CD4-positive, CD25-positive, alpha-beta regulatory T cell (primary cell): ENCODE results near the gene PLPP7. TPM values are rescaled to one million over a fixed set of nuclear protein-coding genes. Genes with fewer than 3 reads are reported as not detected.

Experiments used
- ATAC-seq, 2 donors: fragments of 150-1000 bp; cut with Tn5 transposase; one replicate each; pipeline ENCODE4 v1.10.0; 2021; ENCODE audit warnings: low read depth in 2 of 2, moderate number of reproducible peaks in 2 of 2, moderate library complexity in 1 of 2
- DNase-seq, 3 donors: peaks; one replicate each; pipeline versions ENCODE4 v3.0.0 to v3.0.0-alpha.2; 2012 to 2022; ENCODE audit warnings: mixed read lengths in 1 of 3
- H3K27ac ChIP-seq: one replicate; pipeline ENCODE4 v1.7.0; 2013; ENCODE audit warnings: mild to moderate bottlenecking, low read length; ENCODE audit not compliant: insufficient read depth, poor library complexity, severe bottlenecking
- H3K27me3 ChIP-seq: one replicate; pipeline ENCODE4 v1.7.0; 2013; ENCODE audit warnings: low read length; ENCODE audit not compliant: control insufficient read depth, insufficient read depth
- H3K36me3 ChIP-seq: one replicate; pipeline ENCODE4 v1.7.0; 2013; ENCODE audit warnings: mild to moderate bottlenecking, low read length, moderate library complexity; ENCODE audit not compliant: control insufficient read depth, insufficient read depth
- H3K4me1 ChIP-seq: 2 replicates; pipeline ENCODE4 v1.7.0; 2013; ENCODE audit warnings: mild to moderate bottlenecking, low read length; ENCODE audit not compliant: insufficient read depth, control insufficient read depth, poor library complexity, severe bottlenecking
- H3K4me3 ChIP-seq: one replicate; pipeline ENCODE4 v1.7.0; 2013; ENCODE audit warnings: low read depth, mild to moderate bottlenecking, low read length, moderate library complexity
- H3K9me3 ChIP-seq, 2 experiments: 1 replicate in 1 of 2; 2 replicates in 1 of 2; pipeline ENCODE4 v1.7.0; 2013; ENCODE audit warnings: low read length in 2 of 2, mild to moderate bottlenecking in 1 of 2, moderate library complexity in 1 of 2; ENCODE audit not compliant: control insufficient read depth in 2 of 2
- H3K27ac Mint-ChIP-seq, 3 donors: one replicate each; pipeline ENCODE4 v1.8.0; 2020 to 2022; ENCODE audit warnings: mild to moderate bottlenecking in 3 of 3, mixed read lengths in 3 of 3, moderate library complexity in 2 of 3
- H3K27me3 Mint-ChIP-seq: one replicate; pipeline ENCODE4 v1.8.0; 2022; ENCODE audit warnings: mild to moderate bottlenecking, mixed read lengths
- H3K36me3 Mint-ChIP-seq: one replicate; pipeline ENCODE4 v1.8.0; 2020; ENCODE audit warnings: mixed read lengths
- H3K4me1 Mint-ChIP-seq, 4 donors: one replicate each; pipeline ENCODE4 v1.8.0; 2020 to 2022; ENCODE audit warnings: mixed read lengths in 4 of 4, mild to moderate bottlenecking in 1 of 4
- H3K4me3 Mint-ChIP-seq, 4 donors: one replicate each; pipeline ENCODE4 v1.8.0; 2020 to 2022; ENCODE audit warnings: mild to moderate bottlenecking in 4 of 4, mixed read lengths in 4 of 4, moderate library complexity in 3 of 4
- H3K9me3 Mint-ChIP-seq, 7 donors: one replicate each; pipeline ENCODE4 v1.8.0; 2020 to 2022; ENCODE audit warnings: mixed read lengths in 7 of 7, mild to moderate bottlenecking in 3 of 7, moderate library complexity in 2 of 7
- polyA plus RNA-seq, 4 donors: library from polyadenylated mRNA; unstranded; fragments of 300-500 nt; fragmentation: Illumina TruSeq; gene quantifications; one replicate each; pipeline ENCODE4 v1.2.3, GENCODE V29; 2021
- total RNA-seq: library from RNA; stranded (reverse); gene quantifications from one replicate; pipeline ENCODE4 v1.2.3, GENCODE V29; 2022

The PLPP7 gene
- total and polyA plus RNA-seq, 5 donors from 2014 or later = not detected

- no peak for DNase-seq
- Mint-ChIP-seq H3K27me3 (no peaks in the 10 kb centered on the region), H3K4me3 (peak overlapping the region; percentile 92 to 100 (median 94)), H3K27ac (peak overlapping the region; percentile 96 to 100 (median 99)), H3K9me3 (peaks cover 0 to 2% (median 0%) of the 10 kb centered on the region in 7 donors), H3K36me3 (peaks cover 7% of the 10 kb centered on the region), H3K4me1 (peaks cover 6 to 85% (median 34%) of the 10 kb centered on the region in 4 donors)
- H3K4me1 ChIP-seq = peaks cover 87% of the 10 kb centered on the region
- H3K27me3 ChIP-seq = no peaks in the 10 kb centered on the region
- no peaks in the 10 kb centered on the region for H3K9me3 ChIP-seq
- H3K27ac ChIP-seq = peak overlapping the region; percentile 90
- peak in 1 of 2 donors; percentile 2 for ATAC-seq
- H3K4me3 ChIP-seq = peak overlapping the region; percentile 81
- peaks cover 23% of the 10 kb centered on the region for H3K36me3 ChIP-seq
Measured at GRCh38 chr9:131255676-131256197, 33.8 kb upstream of the PLPP7 start.

DNA sequence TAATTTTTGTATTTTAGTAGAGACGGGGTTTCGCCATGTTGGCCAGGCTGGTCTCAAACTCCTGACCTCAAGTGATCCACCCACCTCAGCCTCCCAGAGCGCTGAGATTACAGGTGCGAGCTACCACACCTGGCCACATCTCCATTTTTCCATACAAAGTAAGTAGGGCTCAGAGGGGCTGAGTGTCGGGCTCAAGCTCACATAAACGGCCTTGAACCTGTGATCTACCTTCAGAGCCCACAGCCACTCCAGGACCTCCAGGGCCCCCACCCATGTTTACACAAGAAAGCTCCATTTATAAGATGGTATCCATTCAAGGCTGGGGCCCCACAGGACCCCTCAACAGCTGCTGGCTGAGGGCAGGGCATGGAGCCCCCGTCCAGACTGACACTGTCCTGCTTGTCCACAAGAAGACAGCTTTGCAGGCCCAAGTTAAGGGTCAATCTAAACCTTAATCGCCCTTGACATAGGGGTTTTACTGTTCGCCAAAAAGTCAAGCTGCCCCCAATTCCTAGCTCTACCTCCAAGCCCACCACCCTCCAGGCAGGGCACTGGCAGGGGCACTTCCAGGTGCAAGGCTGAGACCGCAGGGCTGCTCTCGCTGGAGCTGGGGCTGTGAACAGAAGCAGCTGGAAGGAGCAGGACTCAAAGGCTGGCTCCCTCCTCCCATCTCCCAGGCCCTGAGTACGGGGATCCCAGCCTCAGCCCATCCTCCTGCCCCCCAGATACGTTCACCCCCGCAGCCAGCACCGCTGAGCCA is 32.1 kb upstream of the PLPP7 start:
- no peaks in the 10 kb centered on the region for H3K27me3 ChIP-seq
- Mint-ChIP-seq H3K27me3 (no peaks in the 10 kb centered on the region), H3K9me3 (peaks cover 0 to 2% (median 0%) of the 10 kb centered on the region in 7 donors), H3K4me1 (peaks cover 7 to 86% (median 33%) of the 10 kb centered on the region in 4 donors), H3K27ac (peak overlapping the region; percentile 96 to 100 (median 99)), H3K36me3 (peaks cover 13% of the 10 kb centered on the region), H3K4me3 (peak overlapping the region; percentile 38 to 93 (median 84))
- no peaks in the 10 kb centered on the region for H3K9me3 ChIP-seq
- no peak overlapping the region for H3K4me3 ChIP-seq
- peaks cover 90% of the 10 kb centered on the region for H3K4me1 ChIP-seq
- DNase-seq (no peak), ATAC-seq (no peak)
- peaks cover 38% of the 10 kb centered on the region for H3K36me3 ChIP-seq
- peak overlapping the region; percentile 90 for H3K27ac ChIP-seq

DNA sequence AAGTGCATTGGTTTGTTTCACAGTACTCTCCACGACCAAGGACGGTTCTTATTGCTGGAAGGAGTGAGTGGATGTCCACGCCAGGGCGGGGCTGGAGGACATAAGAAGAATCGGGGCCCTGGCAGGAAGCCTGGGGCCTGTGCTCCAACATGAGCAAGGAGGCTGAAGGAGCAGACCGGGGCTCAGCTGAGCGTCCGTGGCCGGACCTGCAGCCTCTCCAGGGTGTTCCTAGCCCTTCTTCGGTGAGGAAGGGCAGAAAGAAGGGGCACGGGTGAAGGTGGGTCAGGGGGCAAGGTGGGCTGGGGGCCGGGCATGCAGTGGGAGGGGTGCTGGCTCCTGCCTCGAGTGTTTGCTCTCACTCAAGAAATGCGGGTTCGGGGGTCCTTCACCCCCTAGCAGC is 31.3 kb upstream of the PLPP7 start:
- H3K4me3 ChIP-seq = no peak overlapping the region
- H3K36me3 ChIP-seq = peaks cover 45% of the 10 kb centered on the region
- H3K4me1 Mint-ChIP-seq = peaks cover 11 to 86% (median 34%) of the 10 kb centered on the region in 4 donors
- H3K4me1 ChIP-seq = peaks cover 91% of the 10 kb centered on the region
- H3K4me3 Mint-ChIP-seq = peak overlapping the region in 3 of 4 donors; percentile 52 to 75 (median 65)
- H3K27ac ChIP-seq = peak overlapping the region; percentile 90
- H3K27ac Mint-ChIP-seq = peak overlapping the region; percentile 90 to 99 (median 96)
- H3K27me3 ChIP-seq = no peaks in the 10 kb centered on the region
- no peak for ATAC-seq
- no peaks in the 10 kb centered on the region for H3K27me3 Mint-ChIP-seq
- no peak for DNase-seq
- peaks cover 20% of the 10 kb centered on the region for H3K36me3 Mint-ChIP-seq
- H3K9me3 Mint-ChIP-seq = peaks cover 0 to 2% (median 0%) of the 10 kb centered on the region in 7 donors
- H3K9me3 ChIP-seq = no peaks in the 10 kb centered on the region

DNA sequence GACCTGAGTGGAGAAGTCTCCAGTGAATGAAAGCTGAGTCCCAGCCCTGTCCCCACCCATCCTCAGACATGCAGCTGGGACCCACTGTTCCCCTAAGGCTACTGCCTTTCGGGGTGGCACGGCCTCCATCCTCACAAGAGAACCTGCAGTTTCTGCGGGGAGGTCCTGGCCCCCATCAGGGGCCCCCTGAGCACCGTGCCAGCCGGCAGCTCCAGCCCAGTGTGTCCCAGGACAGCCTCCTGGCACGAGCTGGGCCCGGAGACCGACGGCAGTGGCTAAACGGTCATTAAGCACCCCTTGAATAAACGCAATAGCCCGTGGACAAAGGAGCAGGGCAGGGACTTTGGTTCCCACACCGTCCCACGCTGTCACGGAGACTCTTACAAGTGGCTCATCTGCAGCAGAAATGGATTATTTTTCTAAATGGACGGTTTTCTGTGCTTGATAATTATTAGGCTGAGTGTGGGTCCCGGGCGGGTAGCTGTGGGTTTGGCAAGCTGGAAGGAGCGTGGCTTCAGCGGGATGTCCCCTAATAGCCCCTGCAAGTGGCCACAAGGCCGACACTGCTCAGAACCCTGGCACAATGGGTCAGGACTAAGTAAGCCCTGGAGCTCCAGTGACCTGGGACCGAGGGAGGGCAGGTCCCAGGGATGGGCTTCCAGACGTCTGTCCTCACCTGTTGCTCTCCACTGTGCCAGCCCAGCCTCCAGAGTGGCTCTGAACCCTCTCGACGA is 30.7 kb upstream of the PLPP7 start:
- Mint-ChIP-seq H3K4me3 (peak overlapping the region in 1 of 4 donors; percentile 35), H3K27ac (peak overlapping the region in 2 of 3 donors; percentile 42 to 69), H3K9me3 (peaks cover 0 to 2% (median 0%) of the 10 kb centered on the region in 7 donors), H3K4me1 (peaks cover 11 to 85% (median 33%) of the 10 kb centered on the region in 4 donors), H3K27me3 (no peaks in the 10 kb centered on the region), H3K36me3 (peaks cover 25% of the 10 kb centered on the region)
- H3K36me3 ChIP-seq = peaks cover 48% of the 10 kb centered on the region
- H3K4me1 ChIP-seq = peaks cover 90% of the 10 kb centered on the region
- H3K27me3 ChIP-seq = no peaks in the 10 kb centered on the region
- DNase-seq (no peak), ATAC-seq (no peak)
- H3K4me3 ChIP-seq = no peak overlapping the region
- no peaks in the 10 kb centered on the region for H3K9me3 ChIP-seq
- peak overlapping the region; percentile 90 for H3K27ac ChIP-seq

- peak overlapping the region in 1 of 3 donors; percentile 95 for H3K27ac Mint-ChIP-seq
- H3K27ac ChIP-seq = peak overlapping the region; percentile 47
- no peaks in the 10 kb centered on the region for H3K9me3 ChIP-seq
- DNase-seq (no peak), ATAC-seq (no peak)
- H3K27me3 ChIP-seq = no peaks in the 10 kb centered on the region
- peaks cover 25% of the 10 kb centered on the region for H3K36me3 Mint-ChIP-seq
- peaks cover 90% of the 10 kb centered on the region for H3K4me1 ChIP-seq
- peak overlapping the region in 2 of 4 donors; percentile 21 to 70 for H3K4me3 Mint-ChIP-seq
- H3K4me1 Mint-ChIP-seq = peaks cover 11 to 85% (median 36%) of the 10 kb centered on the region in 4 donors
- H3K36me3 ChIP-seq = peaks cover 50% of the 10 kb centered on the region
- H3K4me3 ChIP-seq = no peak overlapping the region
- no peaks in the 10 kb centered on the region for H3K27me3 Mint-ChIP-seq
- peaks cover 0 to 2% (median 0%) of the 10 kb centered on the region in 7 donors for H3K9me3 Mint-ChIP-seq
Measured at GRCh38 chr9:131259432-131259898, 30.1 kb upstream of the PLPP7 start.

DNA sequence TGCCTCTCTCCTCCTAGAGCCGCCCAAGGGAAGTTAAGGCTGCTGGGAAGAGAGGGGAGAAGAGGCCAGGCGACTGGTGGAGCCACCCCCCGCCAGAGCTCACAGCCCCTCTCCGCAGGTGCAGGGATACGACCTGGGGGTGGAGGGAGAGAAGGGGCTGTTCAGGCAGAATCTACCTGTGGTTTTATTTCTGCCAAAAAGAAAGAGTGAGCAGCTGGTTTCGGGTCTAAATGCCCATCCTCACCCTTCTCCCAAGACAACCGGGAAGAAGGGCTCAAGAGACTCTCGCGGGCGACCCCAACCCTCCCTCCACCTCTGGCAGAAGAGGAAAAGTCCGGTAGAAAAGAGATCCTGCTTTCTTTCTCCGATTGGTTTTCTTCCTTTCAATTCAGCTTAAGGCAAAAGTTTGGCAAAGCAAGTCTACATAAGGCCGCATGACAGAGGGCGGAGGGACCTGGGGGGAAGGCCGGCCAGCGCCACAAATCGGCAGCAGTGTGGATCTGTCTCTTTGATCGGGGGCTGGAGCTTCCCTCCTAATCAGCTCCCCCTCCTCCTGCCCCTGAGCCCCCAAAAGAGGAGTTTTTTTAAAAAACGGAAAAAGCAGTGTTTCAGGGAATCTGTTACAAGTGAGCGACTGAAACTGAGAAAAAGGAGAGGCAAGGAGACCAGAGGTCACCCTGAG is 29.5 kb upstream of the PLPP7 start:
- DNase-seq (no peak), ATAC-seq (no peak)
- peak overlapping the region in 3 of 4 donors; percentile 24 to 70 (median 32) for H3K4me3 Mint-ChIP-seq
- H3K27ac Mint-ChIP-seq = peak overlapping the region in 2 of 3 donors; percentile 51 to 95
- H3K36me3 ChIP-seq = peaks cover 50% of the 10 kb centered on the region
- H3K4me1 ChIP-seq = peaks cover 90% of the 10 kb centered on the region
- peaks cover 0 to 2% (median 0%) of the 10 kb centered on the region in 7 donors for H3K9me3 Mint-ChIP-seq
- H3K4me1 Mint-ChIP-seq = peaks cover 11 to 85% (median 39%) of the 10 kb centered on the region in 4 donors
- peaks cover 25% of the 10 kb centered on the region for H3K36me3 Mint-ChIP-seq
- no peaks in the 10 kb centered on the region for H3K9me3 ChIP-seq
- H3K4me3 ChIP-seq = no peak overlapping the region
- peak overlapping the region; percentile 47 for H3K27ac ChIP-seq
- no peaks in the 10 kb centered on the region for H3K27me3 Mint-ChIP-seq
- no peaks in the 10 kb centered on the region for H3K27me3 ChIP-seq
